ENCODE data around the gene OPTC.

OPTC gene

GRCh38 chr1:203551550-203551949 lies 57.6 kb downstream of the OPTC start:
- TF ChIP-seq, protein P1, sequence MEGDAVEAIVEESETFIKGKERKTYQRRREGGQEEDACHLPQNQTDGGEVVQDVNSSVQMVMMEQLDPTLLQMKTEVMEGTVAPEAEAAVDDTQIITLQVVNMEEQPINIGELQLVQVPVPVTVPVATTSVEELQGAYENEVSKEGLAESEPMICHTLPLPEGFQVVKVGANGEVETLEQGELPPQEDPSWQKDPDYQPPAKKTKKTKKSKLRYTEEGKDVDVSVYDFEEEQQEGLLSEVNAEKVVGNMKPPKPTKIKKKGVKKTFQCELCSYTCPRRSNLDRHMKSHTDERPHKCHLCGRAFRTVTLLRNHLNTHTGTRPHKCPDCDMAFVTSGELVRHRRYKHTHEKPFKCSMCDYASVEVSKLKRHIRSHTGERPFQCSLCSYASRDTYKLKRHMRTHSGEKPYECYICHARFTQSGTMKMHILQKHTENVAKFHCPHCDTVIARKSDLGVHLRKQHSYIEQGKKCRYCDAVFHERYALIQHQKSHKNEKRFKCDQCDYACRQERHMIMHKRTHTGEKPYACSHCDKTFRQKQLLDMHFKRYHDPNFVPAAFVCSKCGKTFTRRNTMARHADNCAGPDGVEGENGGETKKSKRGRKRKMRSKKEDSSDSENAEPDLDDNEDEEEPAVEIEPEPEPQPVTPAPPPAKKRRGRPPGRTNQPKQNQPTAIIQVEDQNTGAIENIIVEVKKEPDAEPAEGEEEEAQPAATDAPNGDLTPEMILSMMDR (IDR thresholded peaks at IDR 0.05; ENCODE audit: control extremely low read depth, extremely low read depth, low read depth, missing control alignments) = no peak
- ChIA-PET POLR2A (no interaction called here), CTCF (no interaction called here)
- DNase-seq (ENCODE audit: extremely low spot score) = no peak

- TF ChIP-seq, protein P1 (IDR thresholded peaks at IDR 0.05; ENCODE audit: control extremely low read depth, extremely low read depth, low read depth, missing control alignments) = no peak
- ChIA-PET CTCF (no interaction called here), POLR2A (no interaction called here)
- DNase-seq (ENCODE audit: extremely low spot score) = no peak
Observed at GRCh38 chr1:203553496-203553895, 59.5 kb downstream of the OPTC start.

GRCh38 chr1:203554071-203554470 lies 60.1 kb downstream of the OPTC start:
- no peak for DNase-seq (ENCODE audit: extremely low spot score)

DNA sequence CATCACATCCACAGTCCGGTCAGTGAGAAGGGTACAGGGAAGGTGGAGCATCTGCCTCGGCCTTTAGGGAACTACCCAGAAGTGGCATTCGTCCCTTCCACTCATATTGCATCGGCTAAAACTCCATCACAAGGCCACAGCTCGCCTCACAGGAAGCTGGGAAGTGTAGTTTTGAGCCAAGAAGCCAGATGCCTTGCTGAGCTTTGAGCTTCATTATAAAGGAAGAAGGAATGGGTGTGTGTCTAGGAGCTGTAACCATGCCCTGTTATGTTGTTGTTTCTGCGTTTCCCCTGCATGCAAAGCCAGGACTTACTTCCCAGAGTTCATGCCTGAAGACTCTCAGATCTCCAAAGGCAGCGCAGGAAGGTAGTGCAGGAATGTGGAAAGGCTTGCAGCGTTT lies 61.1 kb downstream of the OPTC start:
- POLR2A ChIA-PET = no interaction called here
- no peak for DNase-seq (ENCODE audit: extremely low spot score)

More at GRCh38 chr1:203554071-203554470, 60.1 kb downstream of the OPTC start:
- TF ChIP-seq, protein P1 (IDR thresholded peaks at IDR 0.05; ENCODE audit: control extremely low read depth, extremely low read depth, low read depth, missing control alignments) = no peak
- POLR2A ChIA-PET = no interaction called here
- CTCF ChIA-PET = no interaction called here

GRCh38 chr1:203555511-203556046 lies 61.6 kb downstream of the OPTC start:
- TF ChIP-seq, protein P1 (IDR thresholded peaks at IDR 0.05; ENCODE audit: control extremely low read depth, extremely low read depth, low read depth, missing control alignments) = no peak
- ChIA-PET POLR2A (no interaction called here), CTCF (interaction anchor here (1.2 to 1.3 kb wide), 2 partner anchors 11 to 50 kb away, joined by 3 to 5 read pairs; no protein-coding TSS in a partner anchor)
- no peak for DNase-seq (ENCODE audit: extremely low spot score)

More for the DNA sequence above, 61.1 kb downstream of the OPTC start:
- TF ChIP-seq, protein P1 (IDR thresholded peaks at IDR 0.05; ENCODE audit: control extremely low read depth, extremely low read depth, low read depth, missing control alignments) = no peak
- CTCF ChIA-PET = interaction anchor here (1.2 kb wide), 1 partner anchor 49 kb away, joined by 3 read pairs; no protein-coding TSS in a partner anchor

GRCh38 chr1:203556047-203556851 lies 62.3 kb downstream of the OPTC start:
- ChIA-PET POLR2A (no interaction called here), CTCF (interaction anchor here (1.3 kb wide), 1 partner anchor 10 kb away, joined by 5 read pairs; no protein-coding TSS in a partner anchor)
- DNase-seq (ENCODE audit: extremely low spot score) = peak; percentile 41
- TF ChIP-seq, protein P1 (IDR thresholded peaks at IDR 0.05; ENCODE audit: control extremely low read depth, extremely low read depth, low read depth, missing control alignments) = no peak

Measured in GM10248 (cell line).